Ovary (tissue), 3 donors: Measurements from ENCODE around the gene ELAPOR1.

Experiments
- EP300 ChIP-seq: sonication (generic); formaldehyde crosslinking; IDR thresholded peaks from one replicate; pipeline ENCODE4 v1.6.1; 2017; ENCODE audit warnings: antibody characterized with exemption
- POLR2A ChIP-seq: fragments of 450-650 bp; IDR thresholded peaks from one replicate; pipeline ENCODE4 v1.6.1; 2017; ENCODE audit warnings: antibody characterized with exemption, mild to moderate bottlenecking, moderate library complexity
- TF ChIP-seq, protein P1 (sequence below), 3 donors: fragments of 450-650 bp in 2 of 3; fragments of 200-600 bp in 1 of 3; IDR thresholded peaks; one replicate each; pipeline versions ENCODE4 v1.5.1 to v1.8.0; 2016 to 2022; ENCODE audit warnings: antibody characterized with exemption in 3 of 3, mild to moderate bottlenecking in 1 of 3
- donor health status: DM: no; HTN: no; CAD: no.

DNA sequence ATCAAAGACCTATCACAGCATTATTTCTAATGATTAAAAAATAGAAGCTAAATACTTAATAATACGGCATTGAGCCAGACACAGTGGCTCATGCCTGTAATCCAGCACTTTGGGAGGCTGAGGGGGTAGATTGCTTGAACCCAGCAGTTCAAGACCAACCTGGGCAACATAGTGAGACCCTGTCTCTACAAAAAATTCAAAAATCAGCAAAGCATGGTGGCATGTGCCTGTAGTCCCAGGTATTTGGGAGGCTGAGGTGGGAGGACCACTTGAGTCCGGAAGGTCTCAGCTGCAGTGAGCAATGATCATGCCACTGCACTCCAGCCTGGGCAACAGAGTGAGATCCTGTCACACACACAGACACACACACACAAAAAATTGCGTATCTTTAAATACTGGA lies 48.8 kb upstream of the ELAPOR1 start:
- TF ChIP-seq EP300 (no peak), POLR2A (no peak)
- TF ChIP-seq, protein P1, sequence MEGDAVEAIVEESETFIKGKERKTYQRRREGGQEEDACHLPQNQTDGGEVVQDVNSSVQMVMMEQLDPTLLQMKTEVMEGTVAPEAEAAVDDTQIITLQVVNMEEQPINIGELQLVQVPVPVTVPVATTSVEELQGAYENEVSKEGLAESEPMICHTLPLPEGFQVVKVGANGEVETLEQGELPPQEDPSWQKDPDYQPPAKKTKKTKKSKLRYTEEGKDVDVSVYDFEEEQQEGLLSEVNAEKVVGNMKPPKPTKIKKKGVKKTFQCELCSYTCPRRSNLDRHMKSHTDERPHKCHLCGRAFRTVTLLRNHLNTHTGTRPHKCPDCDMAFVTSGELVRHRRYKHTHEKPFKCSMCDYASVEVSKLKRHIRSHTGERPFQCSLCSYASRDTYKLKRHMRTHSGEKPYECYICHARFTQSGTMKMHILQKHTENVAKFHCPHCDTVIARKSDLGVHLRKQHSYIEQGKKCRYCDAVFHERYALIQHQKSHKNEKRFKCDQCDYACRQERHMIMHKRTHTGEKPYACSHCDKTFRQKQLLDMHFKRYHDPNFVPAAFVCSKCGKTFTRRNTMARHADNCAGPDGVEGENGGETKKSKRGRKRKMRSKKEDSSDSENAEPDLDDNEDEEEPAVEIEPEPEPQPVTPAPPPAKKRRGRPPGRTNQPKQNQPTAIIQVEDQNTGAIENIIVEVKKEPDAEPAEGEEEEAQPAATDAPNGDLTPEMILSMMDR (IDR thresholded peaks at IDR 0.05) = no peak
